Pulmonary artery endothelial cell (primary cell): ENCODE measurements around the gene SCAF1. TPM values are rescaled to one million over a fixed set of nuclear protein-coding genes. Genes with fewer than 3 reads are reported as not detected.

Experiments
- DNase-seq: peaks from one replicate; pipeline ENCODE4 v3.0.0-alpha.2; 2011; ENCODE audit warnings: low read depth, low spot score
- total RNA-seq: library from RNA; depleted of rRNA; stranded (reverse); fragments of >200 nt; gene quantifications from 2 replicates; pipeline ENCODE4 v1.2.3, GENCODE V29; 2014

Gene SCAF1
- total RNA-seq, 1 donor from 2014 or later = 10.7 TPM

- no peak for DNase-seq
These were observed 1.5 kb downstream of the SCAF1 start for GRCh38 chr19:49643466-49643865.

GRCh38 chr19:49645592-49645991, 3.6 kb downstream of the SCAF1 start:
- DNase-seq = no peak

GRCh38 chr19:49645995-49646394, 4.0 kb downstream of the SCAF1 start:
- DNase-seq = no peak

GRCh38 chr19:49646586-49646985, 4.6 kb downstream of the SCAF1 start:
- DNase-seq = no peak

- no peak for DNase-seq
These were observed 9.2 kb downstream of the SCAF1 start for GRCh38 chr19:49651029-49651819.

GRCh38 chr19:49651820-49652550, 10.0 kb downstream of the SCAF1 start:
- no peak for DNase-seq

GRCh38 chr19:49652551-49653465, 10.8 kb downstream of the SCAF1 start:
- DNase-seq = no peak

GRCh38 chr19:49653466-49653806, 11.4 kb downstream of the SCAF1 start:
- DNase-seq = no peak

GRCh38 chr19:49654581-49654980, 12.6 kb downstream of the SCAF1 start:
- no peak for DNase-seq

GRCh38 chr19:49655570-49656455, 13.8 kb downstream of the SCAF1 start:
- no peak for DNase-seq

GRCh38 chr19:49656456-49657109, 14.6 kb downstream of the SCAF1 start:
- no peak for DNase-seq

GRCh38 chr19:49657493-49658138, 15.6 kb downstream of the SCAF1 start:
- no peak for DNase-seq

- DNase-seq = no peak
These were observed 16.1 kb downstream of the SCAF1 start for GRCh38 chr19:49658139-49658517.

GRCh38 chr19:49658566-49659442, 16.8 kb downstream of the SCAF1 start:
- no peak for DNase-seq

GRCh38 chr19:49660338-49660961, 18.4 kb downstream of the SCAF1 start:
- DNase-seq = no peak

GRCh38 chr19:49662011-49662410, 20.0 kb downstream of the SCAF1 start:
- no peak for DNase-seq

- no peak for DNase-seq
These were observed 21.2 kb downstream of the SCAF1 start for GRCh38 chr19:49663224-49663623.
